A673 (cell line): ENCODE results near the gene TOM1.

Experiments used
- EZH2 ChIP-seq: fragments of 200-600 bp; sonication (generic); IDR thresholded peaks from 2 replicates; pipeline ENCODE4 v1.6.1; 2017; ENCODE audit warnings: borderline replicate concordance, low read depth, mild to moderate bottlenecking, mixed read lengths, antibody characterized with exemption, low read length; ENCODE audit not compliant: poor library complexity, severe bottlenecking
- TF ChIP-seq, protein P1 (sequence below): fragments of 300-800, 200-600 bp; sonication (generic); conservative IDR thresholded peaks from 2 replicates; pipeline ENCODE4 v1.5.1; 2017; ENCODE audit warnings: low read depth, mild to moderate bottlenecking, antibody characterized with exemption, low read length, moderate library complexity, mixed read lengths

DNA sequence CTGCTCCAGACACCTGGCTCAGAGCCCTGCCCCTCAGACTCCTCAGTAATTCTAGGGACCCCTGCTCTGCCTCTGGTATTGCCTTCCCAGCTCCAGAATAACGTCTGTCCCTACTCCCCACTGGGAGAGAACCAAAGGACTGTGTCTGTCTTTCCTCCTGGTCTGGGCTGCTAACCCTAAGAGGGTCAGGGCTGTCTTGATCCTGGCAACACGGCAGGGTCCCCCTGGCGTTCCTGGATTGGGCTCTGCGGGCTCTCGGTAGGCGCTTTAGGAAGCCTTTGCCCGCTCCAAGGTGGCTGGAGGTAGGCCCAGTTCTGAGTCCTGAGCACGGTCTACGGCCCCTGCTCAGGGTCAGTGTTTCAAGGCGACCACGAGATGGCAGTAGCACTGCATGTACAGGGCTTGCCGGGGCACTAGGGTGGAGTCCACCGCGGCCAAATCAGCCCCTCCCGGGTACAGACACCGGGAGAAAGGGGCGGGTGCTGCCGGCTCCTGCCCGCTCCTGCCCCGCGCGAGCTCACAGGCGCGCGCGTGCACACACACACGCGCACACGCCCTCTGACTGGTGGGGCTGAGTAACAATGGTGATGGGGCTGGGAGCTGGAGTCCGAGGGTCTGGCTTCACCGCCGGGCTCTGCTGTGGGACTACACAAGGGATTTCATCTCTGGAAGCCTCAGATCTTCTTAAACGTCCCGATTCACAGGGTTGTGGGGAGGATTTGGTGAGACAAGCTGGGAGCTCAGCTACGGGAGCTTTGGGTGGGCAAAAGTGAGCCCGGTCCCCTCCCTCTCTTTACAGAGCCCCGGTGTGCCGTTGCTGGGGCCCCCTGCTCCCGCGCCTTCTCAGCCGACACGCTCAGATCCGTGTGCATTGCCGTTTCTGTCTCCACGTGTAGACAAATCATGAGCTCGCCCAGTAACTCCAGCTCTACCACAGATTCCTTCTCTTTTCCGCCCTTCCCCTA lies 51.1 kb downstream of the TOM1 start:
- TF ChIP-seq, protein P1, sequence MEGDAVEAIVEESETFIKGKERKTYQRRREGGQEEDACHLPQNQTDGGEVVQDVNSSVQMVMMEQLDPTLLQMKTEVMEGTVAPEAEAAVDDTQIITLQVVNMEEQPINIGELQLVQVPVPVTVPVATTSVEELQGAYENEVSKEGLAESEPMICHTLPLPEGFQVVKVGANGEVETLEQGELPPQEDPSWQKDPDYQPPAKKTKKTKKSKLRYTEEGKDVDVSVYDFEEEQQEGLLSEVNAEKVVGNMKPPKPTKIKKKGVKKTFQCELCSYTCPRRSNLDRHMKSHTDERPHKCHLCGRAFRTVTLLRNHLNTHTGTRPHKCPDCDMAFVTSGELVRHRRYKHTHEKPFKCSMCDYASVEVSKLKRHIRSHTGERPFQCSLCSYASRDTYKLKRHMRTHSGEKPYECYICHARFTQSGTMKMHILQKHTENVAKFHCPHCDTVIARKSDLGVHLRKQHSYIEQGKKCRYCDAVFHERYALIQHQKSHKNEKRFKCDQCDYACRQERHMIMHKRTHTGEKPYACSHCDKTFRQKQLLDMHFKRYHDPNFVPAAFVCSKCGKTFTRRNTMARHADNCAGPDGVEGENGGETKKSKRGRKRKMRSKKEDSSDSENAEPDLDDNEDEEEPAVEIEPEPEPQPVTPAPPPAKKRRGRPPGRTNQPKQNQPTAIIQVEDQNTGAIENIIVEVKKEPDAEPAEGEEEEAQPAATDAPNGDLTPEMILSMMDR, result peak; percentile 90
- no peak for TF ChIP-seq EZH2
